GM10248 (cell line): ENCODE results near the gene ETS1.

ENCODE experiments used
- CTCF ChIA-PET: fragments of 300-600 bp; sonication (Branson Sonifier 250); formaldehyde crosslinking; extraction: SDS; loops from one replicate; lab custom pipeline; 2021; ENCODE audit warnings: antibody characterized with exemption; lab: Yijun Ruan, JAX
- POLR2A ChIA-PET: fragments of 350-650 bp; sonication (Branson Sonifier 250); formaldehyde crosslinking; extraction: SDS; loops from one replicate; lab custom pipeline; 2020; ENCODE audit warnings: antibody characterized with exemption; lab: Yijun Ruan, JAX
- DNase-seq: peaks from one replicate; pipeline ENCODE4 v3.0.0; 2012; ENCODE audit errors: extremely low spot score
- CTCF ChIP-seq: IDR thresholded peaks from 2 replicates; pipeline ENCODE4 v1.5.1; 2012; ENCODE audit warnings: mild to moderate bottlenecking, low read depth; ENCODE audit errors: extremely low read depth, missing control alignments, control extremely low read depth

Gene ETS1

GRCh38 chr11:128614026-128614425, 26.7 kb upstream of the ETS1 start:
- TF ChIP-seq CTCF, result no peak
- CTCF ChIA-PET, result interaction anchor here (1.0 to 8.5 kb wide), 3 partner anchors 15 to 271 kb away, joined by 3 to 62 read pairs (median 6); no protein-coding TSS in a partner anchor
- DNase-seq, result peak; percentile 15
- POLR2A ChIA-PET, result no interaction called here

- peak; percentile 17 for DNase-seq
- POLR2A ChIA-PET, result no interaction called here
- TF ChIP-seq CTCF, result no peak
- CTCF ChIA-PET, result interaction anchor here (0.7 to 8.5 kb wide), 6 partner anchors 10 to 73 kb away, joined by 3 to 62 read pairs (median 6); no protein-coding TSS in a partner anchor
Observed at GRCh38 chr11:128613300-128613995, 26.1 kb upstream of the ETS1 start.

- ChIA-PET CTCF (interaction anchor here (1.0 to 8.5 kb wide), 9 partner anchors 8 to 437 kb away, joined by 3 to 62 read pairs (median 4); partner anchors contain the start of gene ETS1), POLR2A (interaction anchor here (0.6 kb wide), 1 partner anchor 12 kb away, joined by 3 read pairs; no protein-coding TSS in a partner anchor)
- no peak for TF ChIP-seq CTCF
- peak; percentile 80 for DNase-seq
Observed at GRCh38 chr11:128610721-128611617, 23.6 kb upstream of the ETS1 start.

GRCh38 chr11:128609785-128610184, 22.4 kb upstream of the ETS1 start:
- ChIA-PET CTCF (interaction anchor here (1.3 to 8.5 kb wide), 5 partner anchors 9 to 221 kb away, joined by 4 to 62 read pairs (median 11); no protein-coding TSS in a partner anchor), POLR2A (no interaction called here)
- TF ChIP-seq CTCF, result no peak
- no peak for DNase-seq

- ChIA-PET POLR2A (no interaction called here), CTCF (interaction anchor here (0.7 to 8.5 kb wide), 9 partner anchors 10 to 438 kb away, joined by 3 to 62 read pairs (median 4); no protein-coding TSS in a partner anchor)
- no peak for DNase-seq
- TF ChIP-seq CTCF, result no peak
Observed at GRCh38 chr11:128608746-128609407, 21.5 kb upstream of the ETS1 start.
